Measurements from ENCODE around the gene MTX2.
"Not testable (repeated sequence)": the region's sequence is repeated elsewhere in the genome, so short reads cannot be mapped to it uniquely, and the experiment has no call there.

The MTX2 gene

DNA sequence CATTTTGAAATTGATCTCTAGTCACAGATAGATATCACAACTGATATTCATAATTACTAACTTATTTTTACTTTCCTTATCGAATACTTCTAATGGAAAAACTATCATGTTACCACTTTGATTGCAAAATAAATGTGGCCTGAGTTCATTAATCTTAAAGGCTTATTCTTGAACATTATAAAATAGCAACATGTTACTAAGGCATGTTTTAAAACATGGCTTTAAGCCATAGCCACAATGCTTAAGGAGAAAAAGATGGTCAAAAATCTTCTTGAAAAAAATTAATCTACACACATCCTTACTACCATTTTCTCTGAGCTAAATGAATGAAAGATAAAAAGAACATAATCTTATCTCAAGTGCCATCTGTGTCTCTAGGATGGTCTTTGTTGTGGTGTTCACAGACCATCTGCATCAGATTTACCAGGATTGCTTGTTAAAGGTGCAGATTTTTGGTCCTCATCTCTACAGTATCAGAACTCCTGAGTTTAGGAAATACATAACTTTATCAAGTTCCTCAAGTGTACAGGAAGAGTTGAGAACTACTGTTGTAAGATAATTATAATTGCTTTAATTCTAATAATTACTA is 15.3 kb downstream of the MTX2 start:
- no peak overlapping the region for H3K4me3 ChIP-seq (ENCODE audit: low read depth, low read length)

DNA sequence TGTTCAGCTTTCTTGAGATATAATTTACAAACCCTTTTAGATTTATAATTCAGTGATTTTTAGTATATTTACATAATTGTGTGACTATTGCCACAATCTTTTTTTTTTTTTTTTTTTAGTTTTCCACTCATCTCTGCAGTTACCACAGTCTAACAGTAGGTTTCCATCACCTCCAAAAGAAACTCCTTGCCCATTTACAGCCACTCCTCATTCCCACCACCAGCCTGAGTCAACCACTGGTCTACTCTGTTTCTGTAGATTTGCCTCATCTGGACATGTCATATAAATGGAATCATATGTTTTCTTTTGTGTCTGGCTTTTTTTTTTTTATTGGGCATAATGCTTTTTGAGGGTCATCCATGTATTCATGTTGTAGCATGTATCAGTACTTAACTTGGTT is 16.1 kb downstream of the MTX2 start:
- no peak overlapping the region for H3K4me3 ChIP-seq (ENCODE audit: low read depth, low read length)

DNA sequence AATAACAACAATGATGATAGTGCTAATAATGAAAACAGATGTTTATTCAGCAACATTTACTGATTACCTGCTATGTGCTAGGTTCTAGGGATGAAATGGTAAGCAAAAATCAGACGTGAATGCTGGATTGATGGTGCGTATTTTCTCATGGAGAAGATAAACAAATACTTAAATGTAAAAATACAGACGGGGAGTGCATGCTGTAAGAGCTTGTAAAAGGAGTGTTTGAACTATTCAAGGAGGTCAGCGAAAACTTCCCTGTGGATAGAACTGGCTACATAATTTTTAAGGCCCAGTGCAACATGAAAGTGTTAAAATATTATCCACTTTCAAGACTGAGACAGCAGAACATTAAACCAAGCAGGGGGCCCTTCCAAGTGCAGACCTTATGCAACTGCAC is 22.1 kb downstream of the MTX2 start:
- H3K4me3 ChIP-seq (ENCODE audit: low read depth, low read length) = no peak overlapping the region

GRCh38 chr2:176291809-176292283 is 22.6 kb downstream of the MTX2 start:
- H3K4me3 ChIP-seq (ENCODE audit: low read depth, low read length) = no peak overlapping the region

- H3K4me3 ChIP-seq (ENCODE audit: low read depth, low read length) = no peak overlapping the region
Measured at GRCh38 chr2:176292608-176293007, 23.4 kb downstream of the MTX2 start.

DNA sequence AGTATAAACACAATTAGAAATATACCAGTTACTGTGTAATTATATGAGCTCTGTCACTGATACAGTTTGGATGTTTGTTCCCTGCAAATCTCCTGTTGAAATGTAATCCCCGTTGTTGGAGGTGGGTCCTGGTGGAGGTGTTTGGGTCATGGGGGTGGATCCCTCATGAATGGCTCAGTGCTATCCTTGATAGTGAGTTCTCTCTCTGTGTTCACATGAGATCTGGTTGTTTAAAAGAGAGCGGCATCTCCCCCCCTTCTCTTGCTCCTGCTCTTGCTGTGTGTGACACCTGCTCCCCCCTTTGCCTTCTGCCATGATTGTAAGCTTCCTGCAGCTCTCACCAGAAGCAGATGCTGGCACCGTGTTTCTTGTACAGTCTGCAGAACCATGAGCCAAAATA is 24.1 kb downstream of the MTX2 start:
- H3K4me3 ChIP-seq (ENCODE audit: low read depth, low read length) = no peak overlapping the region

- no peak overlapping the region for H3K4me3 ChIP-seq (ENCODE audit: low read depth, low read length)
Measured at GRCh38 chr2:176297067-176297466, 27.8 kb downstream of the MTX2 start.

DNA sequence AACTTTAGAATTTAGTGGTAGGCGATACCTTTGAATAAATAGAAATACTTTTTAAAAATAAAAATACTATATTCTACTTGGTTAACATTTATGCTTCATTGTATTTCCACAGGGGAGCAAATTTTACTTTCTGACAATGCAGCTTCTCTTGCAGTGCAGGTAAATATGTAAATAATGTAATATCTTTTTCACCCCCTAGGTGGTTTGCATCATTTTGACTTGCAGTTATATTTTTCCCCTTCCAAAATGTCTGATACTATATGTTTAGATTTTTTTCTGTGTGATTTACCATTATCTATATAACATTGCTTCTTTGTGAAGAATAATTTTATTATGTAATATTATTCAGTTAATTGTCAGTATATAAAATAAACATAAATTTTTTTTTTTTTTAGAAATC is 28.5 kb downstream of the MTX2 start:
- no peak overlapping the region for H3K4me3 ChIP-seq (ENCODE audit: low read depth, low read length)

GRCh38 chr2:176306020-176306419 is 36.8 kb downstream of the MTX2 start:
- not testable (repeated sequence) for H3K4me3 ChIP-seq (ENCODE audit: low read depth, low read length)

DNA sequence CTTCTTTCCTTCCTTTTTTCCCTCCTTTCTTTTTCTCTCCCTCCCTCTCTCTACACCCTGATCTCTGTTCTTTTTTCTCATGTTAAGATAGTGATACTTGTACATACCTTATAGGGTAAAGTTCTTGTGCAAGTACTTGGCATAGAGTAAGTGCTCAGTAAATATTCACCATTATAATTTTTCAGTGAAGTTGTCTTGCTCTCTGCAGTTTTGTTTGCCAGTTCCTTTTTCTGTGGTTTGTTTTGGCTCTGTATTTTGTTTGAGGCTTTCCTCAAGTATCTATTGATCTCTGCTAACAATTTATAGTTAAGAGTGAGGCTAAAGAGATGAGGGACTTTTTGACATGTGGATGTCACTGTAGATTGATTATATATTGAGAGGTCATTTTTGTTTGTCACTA is 48.0 kb downstream of the MTX2 start:
- H3K4me3 ChIP-seq (ENCODE audit: low read depth, low read length) = no peak overlapping the region

DNA sequence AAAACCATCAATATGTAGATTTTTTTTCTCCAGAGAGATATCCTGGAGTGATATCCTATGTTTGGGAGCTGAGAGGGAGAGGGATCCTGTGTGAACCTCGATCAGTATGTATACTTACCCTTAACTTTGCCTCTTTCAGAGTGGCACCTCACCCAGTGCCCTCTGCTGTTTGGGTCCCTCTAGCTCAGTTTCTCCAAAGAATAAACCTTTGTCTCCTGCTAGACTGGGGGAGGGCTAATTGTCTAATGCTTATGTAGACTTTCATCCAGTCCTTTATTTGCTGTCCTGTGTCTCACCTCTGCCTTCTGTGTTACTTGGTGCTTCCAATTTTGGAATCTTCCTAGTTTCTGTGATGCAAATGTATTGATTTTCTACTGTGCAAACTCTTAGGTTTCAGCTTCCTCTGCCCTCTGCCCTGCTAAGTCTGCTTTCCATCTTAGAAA is 48.4 kb downstream of the MTX2 start:
- no peak overlapping the region for H3K4me3 ChIP-seq (ENCODE audit: low read depth, low read length)

DNA sequence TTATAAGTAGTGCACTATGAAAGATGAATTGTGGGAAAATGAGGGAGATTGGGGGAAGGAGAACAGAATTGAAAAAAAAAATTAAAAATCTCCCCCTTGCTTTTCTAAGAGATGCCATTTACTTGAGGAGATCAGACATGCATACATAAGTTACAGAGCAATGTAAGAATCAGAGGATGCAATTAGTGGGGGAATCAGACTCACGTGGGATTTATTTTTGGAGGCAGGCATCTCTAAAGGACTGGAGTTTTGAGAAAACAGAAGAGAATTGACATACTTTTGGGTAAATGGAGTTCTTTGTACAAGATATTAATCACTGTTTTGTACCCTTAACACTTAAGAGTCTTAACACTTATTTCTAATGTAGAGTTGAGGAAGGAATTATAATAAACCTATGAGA is 52.7 kb downstream of the MTX2 start:
- H3K4me3 ChIP-seq (ENCODE audit: low read depth, low read length) = no peak overlapping the region

- H3K4me3 ChIP-seq (ENCODE audit: low read depth, low read length) = no peak overlapping the region
Measured at GRCh38 chr2:176324862-176325261, 55.6 kb downstream of the MTX2 start.

DNA sequence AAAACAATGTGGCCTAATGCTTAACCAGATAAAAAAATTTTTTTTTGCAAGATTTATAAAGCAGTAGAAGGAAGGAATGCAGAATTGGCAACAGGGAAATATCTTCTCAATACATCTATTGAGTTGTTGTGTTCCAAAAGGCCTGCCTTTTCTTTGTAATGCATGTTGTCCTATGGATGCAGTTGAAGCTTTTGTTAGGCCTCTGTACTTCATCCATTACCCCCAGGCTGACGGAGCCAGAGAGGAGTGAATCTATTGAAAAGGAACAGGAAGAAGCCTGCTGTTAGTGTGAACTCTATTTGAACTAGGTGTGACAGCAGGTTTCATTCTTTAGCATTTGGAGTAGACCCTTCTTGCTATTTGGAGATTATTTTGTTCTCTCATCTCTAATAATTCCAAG is 56.5 kb downstream of the MTX2 start:
- no peak overlapping the region for H3K4me3 ChIP-seq (ENCODE audit: low read depth, low read length)

- no peak overlapping the region for H3K4me3 ChIP-seq (ENCODE audit: low read depth, low read length)
Measured at GRCh38 chr2:176328149-176328548, 58.9 kb downstream of the MTX2 start.

GRCh38 chr2:176330612-176331011 is 61.4 kb downstream of the MTX2 start:
- H3K4me3 ChIP-seq (ENCODE audit: low read depth, low read length) = no peak overlapping the region

DNA sequence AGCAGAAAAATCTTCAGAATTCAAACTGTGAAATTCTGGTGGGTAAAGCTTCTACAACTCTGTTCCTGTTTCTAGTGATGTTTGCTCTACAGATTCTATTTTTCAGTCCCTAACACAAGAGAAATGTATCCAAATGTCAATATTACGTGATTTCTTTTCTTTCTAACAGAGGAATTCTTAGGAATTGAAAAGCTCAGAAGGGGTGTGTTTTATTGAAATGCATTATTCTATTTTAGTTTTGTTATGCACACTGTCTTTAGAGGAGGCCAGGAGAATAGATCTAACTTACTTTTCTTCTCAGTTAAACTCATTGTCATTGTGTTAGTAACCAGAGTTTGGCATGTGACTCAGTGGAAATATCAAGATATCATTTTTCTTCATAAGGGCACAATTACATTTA is 62.4 kb downstream of the MTX2 start:
- H3K4me3 ChIP-seq (ENCODE audit: low read depth, low read length) = no peak overlapping the region

GRCh38 chr2:176334729-176335128 is 65.5 kb downstream of the MTX2 start:
- no peak overlapping the region for H3K4me3 ChIP-seq (ENCODE audit: low read depth, low read length)

DNA sequence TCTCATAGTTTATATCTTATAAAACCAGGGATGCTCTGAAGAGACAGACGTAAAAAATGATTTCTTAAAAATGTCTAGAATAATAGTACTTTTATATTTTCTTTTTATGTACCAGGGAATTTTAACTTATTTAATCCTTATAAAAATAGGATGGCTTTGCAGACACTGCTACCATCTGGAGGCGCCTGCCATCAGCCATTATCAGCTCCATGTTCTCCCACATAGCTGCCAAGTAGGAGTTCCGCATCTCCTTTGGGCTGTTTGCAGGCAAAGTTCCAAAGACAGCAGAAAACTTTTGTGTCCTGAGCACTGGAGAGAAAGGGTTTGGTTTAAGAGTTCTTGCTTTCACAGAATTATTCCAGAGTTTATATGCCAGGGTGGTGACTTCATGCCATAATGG is 69.2 kb downstream of the MTX2 start:
- H3K4me3 ChIP-seq (ENCODE audit: low read depth, low read length) = no peak overlapping the region

- no peak overlapping the region for H3K4me3 ChIP-seq (ENCODE audit: low read depth, low read length)
Measured at GRCh38 chr2:176339208-176339607, 70.0 kb downstream of the MTX2 start.

GRCh38 chr2:176356251-176356650 is 87.0 kb downstream of the MTX2 start:
- no peak overlapping the region for H3K4me3 ChIP-seq (ENCODE audit: low read depth, low read length)

DNA sequence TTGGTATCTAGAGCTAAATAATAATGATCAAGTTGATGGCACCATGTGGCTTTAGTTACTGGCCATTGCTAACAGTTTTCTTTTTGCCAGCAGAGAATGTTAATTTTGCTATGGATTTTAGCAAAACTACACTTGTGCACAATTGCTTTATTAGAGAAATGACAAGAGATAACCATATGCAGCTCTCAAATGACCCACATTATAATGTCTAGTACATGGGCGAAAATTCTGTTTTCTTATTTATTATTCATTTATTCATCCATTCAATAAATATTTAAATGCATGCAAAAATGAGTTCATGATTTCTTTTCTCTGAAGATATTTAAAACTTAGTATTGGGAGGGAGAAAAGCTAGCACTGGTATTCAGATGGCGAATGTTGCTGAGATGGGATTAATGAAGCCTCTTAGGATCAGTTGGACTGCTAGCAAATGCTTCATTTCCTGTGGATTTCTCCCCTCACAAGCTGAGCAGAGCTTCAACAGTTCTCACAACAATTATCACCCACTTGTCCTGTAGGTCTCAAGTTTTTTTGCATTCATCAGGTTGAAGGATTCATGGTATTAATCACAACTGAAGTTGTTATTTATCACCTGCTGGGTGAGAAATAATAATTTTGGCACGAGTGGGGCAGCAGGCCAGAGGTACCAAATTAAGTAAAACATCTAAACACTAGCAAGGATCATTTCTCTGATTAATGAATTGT is 95.2 kb downstream of the MTX2 start:
- H3K4me3 ChIP-seq (ENCODE audit: low read depth, low read length) = no peak overlapping the region

GRCh38 chr2:176368349-176368748 is 99.1 kb downstream of the MTX2 start:
- H3K4me3 ChIP-seq (ENCODE audit: low read depth, low read length) = no peak overlapping the region
